ENCODE measurements around the gene PARD3.
A peak's percentile ranks its signal among the peaks of the same experiment; 100 is the strongest.

The PARD3 gene

GRCh38 chr10:34206935-34207268 is 608.2 kb downstream of the PARD3 start:
- TF ChIP-seq CTCF (IDR thresholded peaks at IDR 0.05; ENCODE audit: insufficient read depth, low read depth, low read length, missing control alignments) = no peak
- no peak overlapping the region for H3K4me3 ChIP-seq (ENCODE audit: low read depth, low read length)
- DNase-seq (ENCODE audit: low read depth) = no peak

DNA sequence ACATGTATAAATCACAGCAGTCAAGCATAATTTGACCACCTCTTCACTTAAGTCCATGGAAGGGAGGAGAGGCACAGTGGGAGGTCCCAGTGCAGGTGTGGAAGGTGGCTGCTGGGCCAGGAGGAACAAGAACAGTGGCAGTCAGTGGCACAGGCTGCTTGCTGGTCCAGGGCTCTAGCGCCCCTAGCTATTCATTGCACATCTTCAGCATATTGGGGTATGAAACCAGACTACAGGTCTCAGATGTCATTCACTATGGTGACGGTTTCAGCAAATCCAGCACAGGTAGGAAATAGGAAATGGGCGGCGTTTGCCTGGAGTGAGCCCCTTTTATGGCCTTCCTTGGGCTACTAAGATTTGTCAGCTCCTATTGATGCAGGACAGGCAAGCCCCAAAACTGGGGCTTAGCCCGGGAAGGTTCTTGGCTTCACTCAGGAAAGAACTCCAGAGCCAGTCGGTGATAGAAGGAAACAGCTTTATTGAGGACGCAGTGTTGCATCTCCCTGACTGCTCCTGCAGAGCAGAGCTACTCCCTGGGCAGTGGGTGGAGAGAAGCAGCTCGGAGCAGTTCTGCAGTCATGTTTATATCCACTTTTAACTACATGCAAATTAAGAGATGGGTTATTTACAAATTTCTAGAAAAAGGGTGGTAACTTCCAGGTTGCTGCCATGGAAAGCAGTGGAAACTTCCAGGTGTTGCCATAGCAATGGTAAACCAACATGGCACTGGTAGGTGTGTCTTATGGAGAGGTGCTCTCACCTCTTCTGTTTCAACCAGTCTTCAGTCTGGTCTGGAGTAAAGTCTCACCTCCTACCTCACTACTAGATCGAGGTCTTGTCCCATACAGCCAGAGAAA is 608.8 kb downstream of the PARD3 start:
- peak; percentile 7 for TF ChIP-seq CTCF (IDR thresholded peaks at IDR 0.05; ENCODE audit: insufficient read depth, low read depth, low read length, missing control alignments)
- DNase-seq (ENCODE audit: low read depth) = peak; percentile 21
- H3K4me3 ChIP-seq (ENCODE audit: low read depth, low read length) = no peak overlapping the region

DNA sequence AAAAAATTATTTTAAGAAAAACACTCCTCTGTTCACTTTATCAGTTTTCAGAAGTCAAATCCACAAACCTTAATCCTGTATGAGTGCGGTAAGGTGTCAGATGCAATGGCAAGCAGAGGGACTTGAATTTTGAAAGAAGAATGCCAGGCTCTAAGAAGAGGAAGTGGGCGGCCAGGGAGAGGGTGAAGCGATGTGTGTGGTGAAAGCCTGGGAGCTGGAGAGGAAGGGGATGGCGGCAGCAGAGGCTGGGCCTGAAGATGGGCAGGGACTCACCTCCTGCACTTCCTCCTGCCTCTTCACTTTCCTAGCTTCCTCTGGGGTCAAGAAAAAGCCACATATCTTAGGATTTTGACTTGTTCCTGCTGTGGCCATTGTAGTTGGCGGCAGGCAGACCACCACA is 609.6 kb downstream of the PARD3 start:
- no peak overlapping the region for H3K4me3 ChIP-seq (ENCODE audit: low read depth, low read length)
- TF ChIP-seq CTCF (IDR thresholded peaks at IDR 0.05; ENCODE audit: insufficient read depth, low read depth, low read length, missing control alignments) = no peak
- DNase-seq (ENCODE audit: low read depth) = no peak

DNA sequence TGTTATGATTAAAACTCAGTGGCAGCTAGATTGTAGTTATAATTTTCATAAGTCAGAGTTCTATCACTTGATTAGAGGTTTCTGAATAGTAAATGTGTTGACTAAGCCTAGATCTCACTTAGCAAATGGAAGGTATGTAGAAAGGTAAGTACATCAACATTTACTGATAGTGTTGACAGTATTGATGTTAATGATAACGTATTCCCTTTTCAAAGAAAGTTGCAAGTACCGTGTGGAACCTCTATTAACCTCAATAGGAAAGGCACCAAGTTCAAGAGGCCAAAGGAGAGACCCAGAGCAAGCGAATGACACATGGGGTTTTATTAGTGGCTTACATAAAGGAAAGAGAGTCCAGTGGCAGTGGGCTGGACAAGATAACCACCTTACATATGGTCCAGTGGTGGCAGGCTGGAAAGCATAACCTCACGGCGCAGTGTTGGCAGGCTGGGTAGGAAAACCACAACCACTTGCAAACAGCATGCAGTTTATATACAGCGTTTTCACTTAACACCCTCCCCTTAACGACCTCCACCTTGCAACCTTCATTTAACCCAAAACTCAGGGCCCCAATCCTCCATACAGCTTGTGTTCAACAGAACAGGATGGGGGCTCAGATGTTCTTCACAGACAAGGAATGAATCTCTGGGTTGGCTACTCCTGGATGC is 611.0 kb downstream of the PARD3 start:
- TF ChIP-seq CTCF (IDR thresholded peaks at IDR 0.05; ENCODE audit: insufficient read depth, low read depth, low read length, missing control alignments) = no peak
- no peak overlapping the region for H3K4me3 ChIP-seq (ENCODE audit: low read depth, low read length)
- DNase-seq (ENCODE audit: low read depth) = no peak

DNA sequence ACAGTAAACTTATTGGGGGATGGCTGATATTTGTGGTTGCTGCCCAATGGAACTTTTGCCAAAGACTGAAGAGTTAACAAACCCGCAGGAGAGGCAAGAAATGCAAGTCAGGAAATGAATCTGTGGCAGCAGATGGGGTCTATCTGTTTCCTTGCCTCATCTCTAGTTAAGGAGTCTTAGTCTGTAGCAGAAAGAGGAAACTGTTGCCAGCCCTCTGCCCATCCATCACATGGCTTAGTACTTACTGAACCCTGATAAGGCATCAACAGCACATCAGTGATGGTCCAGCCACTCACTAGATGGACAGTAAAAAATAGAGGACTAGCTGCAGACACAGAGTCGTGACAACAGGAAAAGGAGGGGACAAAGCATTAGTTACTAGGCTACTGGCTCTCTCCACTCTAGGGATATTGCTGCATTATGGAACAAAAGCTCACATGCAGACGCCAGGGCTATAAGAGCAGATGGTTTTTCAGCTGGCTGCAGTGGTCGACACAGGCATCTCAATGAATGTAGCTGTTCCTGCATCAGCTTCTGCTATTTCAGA is 614.7 kb downstream of the PARD3 start:
- no peak for TF ChIP-seq CTCF (IDR thresholded peaks at IDR 0.05; ENCODE audit: insufficient read depth, low read depth, low read length, missing control alignments)
- no peak overlapping the region for H3K4me3 ChIP-seq (ENCODE audit: low read depth, low read length)
- no peak for DNase-seq (ENCODE audit: low read depth)

- H3K4me3 ChIP-seq (ENCODE audit: low read depth, low read length) = no peak overlapping the region
- TF ChIP-seq CTCF (IDR thresholded peaks at IDR 0.05; ENCODE audit: insufficient read depth, low read depth, low read length, missing control alignments) = no peak
- no peak for DNase-seq (ENCODE audit: low read depth)
These were observed 616.1 kb downstream of the PARD3 start for GRCh38 chr10:34198953-34199352.
